NCI-H69 (cell line): ENCODE data around the gene KRT78.

Experiments used
- DNase-seq: peaks from one replicate; lab custom pipeline; 2025; lab: John Stamatoyannopoulos, UW

The KRT78 gene

DNA sequence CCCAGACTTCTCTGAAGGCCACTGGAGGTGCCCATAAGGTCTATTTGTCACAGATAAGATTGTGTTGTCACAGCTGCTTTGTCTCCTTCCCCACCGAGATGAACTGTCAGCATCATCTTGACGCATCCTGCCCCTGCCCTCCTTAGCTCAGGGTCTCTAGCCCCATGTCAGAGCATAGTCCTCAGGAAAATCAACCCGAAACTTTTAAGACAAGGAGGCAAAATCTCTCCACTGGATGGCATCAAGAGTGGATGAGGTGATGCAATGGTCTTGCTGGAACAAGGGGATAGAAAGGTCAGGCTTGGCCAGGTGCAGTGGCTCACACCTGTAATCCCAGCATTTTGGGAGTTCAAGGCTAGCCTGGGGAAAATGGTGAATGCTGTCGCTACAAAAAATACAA lies 22.8 kb downstream of the KRT78 start:
- no peak for DNase-seq

DNA sequence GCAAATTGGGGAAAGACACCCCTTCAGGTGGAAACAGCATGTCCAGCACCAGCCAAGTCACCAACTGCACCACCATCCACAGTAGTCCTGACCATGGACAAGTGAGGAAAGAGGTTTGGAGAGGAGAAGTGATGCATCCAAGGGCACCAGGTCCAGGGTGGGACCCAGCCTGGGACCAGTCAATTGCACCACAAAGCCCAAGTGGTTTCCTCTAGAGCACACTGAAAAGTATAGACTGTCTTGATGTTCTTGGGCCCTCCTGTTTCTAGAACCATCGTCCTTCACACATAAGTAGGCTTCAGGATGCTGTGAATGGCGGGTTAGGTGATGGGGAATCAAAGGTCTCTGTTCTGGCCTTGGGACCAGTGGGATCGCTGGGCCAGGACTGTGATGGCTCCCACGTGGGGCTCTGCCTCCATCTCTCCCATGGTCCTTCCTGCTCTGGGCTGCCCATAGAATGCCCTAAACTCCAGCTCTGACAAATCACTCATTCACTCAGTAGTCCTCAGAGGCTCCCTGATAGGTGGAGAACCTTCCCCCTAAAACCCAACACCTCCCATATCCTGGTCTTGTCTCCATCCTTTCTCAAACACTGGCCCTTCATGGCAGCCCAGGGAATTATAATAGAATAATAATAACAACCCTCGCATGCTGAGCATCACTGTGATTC lies 23.9 kb downstream of the KRT78 start:
- no peak for DNase-seq

- DNase-seq: no peak
These were observed 24.9 kb downstream of the KRT78 start for GRCh38 chr12:52823761-52824450.

DNA sequence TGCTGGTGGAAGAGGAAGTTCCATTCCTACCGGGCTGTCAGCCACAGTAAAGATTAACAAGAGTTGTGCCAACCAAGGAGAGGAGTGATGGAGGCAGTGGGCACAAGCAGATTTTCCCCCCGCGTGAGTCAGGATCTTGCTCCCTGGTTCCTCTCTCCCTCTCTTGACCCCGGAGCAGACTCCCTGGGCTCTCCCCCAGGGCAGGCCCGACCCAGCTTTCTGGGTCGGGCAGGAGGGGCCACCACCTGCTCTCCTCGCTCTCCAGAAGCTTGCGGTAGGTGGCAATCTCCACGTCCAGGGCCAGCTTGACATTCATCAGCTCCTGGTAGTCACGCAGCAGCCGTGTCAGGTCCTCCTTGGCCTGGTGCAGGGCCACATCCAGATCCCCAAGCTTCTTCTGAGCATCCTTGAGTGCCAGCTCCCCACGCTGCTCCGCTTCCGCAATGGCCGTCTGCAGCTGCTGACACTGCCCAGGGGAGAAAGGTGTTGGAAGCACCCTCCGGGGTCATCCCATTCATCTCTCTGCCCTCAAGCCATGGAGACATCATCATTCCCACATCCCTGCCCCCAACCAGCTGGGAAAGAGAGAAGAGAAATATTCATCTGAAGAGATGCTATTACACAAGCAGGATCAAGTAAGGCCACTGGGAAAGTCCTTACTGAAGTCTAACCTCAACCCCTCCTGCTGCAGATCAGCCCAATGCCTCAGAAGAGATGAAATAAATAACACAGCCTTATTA lies 25.9 kb downstream of the KRT78 start:
- no peak for DNase-seq

- no peak for DNase-seq
These were observed 26.8 kb downstream of the KRT78 start for GRCh38 chr12:52821826-52822660.

DNA sequence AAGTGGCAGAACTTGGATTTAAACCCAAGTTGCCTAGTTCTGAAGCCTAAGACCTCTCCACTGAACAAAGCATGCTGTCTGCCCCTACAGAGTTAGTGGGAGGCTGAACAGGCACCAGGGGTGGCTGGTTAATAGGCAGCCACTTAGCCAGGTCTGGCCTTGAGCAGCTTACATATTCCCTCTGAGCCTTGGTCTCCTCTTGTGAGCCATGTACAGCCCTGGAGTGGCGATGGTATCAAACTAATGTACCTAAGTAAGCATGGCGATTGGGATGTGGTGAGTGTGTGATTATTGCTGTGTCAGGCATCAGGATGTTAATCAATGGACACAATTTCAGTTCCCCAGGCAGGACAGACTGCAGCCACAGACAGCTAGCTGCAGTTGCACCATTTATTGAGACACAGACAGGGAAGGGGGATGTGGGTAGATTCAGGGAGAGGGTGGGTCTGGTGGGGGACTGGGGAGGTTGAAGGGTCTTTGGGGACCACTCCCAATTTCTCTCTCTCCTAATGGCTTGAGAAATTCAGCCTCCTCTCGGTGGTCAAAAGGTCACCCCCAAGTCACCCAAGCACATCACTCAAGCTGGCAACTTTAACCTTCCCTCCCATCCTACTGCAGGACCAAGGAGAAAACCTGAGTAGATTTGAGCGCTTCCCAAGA lies 27.6 kb downstream of the KRT78 start:
- DNase-seq: no peak

GRCh38 chr12:52820521-52820920 lies 28.3 kb downstream of the KRT78 start:
- no peak for DNase-seq

DNA sequence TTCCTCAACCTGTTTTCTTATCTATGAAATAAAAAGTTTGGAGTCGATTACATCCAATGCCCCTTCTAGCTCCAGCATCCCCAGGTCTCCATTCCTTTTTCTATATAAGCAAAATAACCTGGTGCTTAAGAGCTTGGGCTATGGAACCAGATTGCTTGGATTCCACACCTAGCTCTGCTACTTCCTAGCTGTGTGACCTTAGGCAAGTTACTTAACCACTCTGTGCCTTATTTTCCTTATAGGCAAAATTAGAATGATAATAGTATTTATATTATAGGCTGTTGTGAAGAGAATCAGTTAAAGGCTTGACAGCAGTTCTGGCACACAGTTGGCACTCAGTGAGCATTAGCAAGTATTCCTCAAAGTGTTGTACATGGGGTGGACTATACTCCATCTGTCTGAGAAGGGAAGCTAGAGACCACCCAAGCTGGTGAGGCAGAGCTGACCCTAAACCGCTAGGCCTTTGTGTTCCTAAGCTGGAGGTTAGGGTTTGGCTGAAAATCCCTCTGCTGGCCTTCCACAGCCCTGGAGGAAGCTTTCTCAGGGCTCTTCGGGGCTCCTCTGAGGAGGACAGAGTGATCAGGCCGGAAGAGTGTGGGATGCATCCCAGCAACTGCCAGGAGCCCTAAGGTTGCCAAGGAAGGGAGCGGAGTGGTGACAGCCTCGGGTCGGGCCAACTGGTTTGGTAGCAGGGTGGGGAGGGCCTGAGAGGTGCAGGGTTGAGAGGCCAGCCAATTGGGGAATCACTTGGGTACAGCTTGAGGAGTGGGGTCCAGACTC lies 28.9 kb downstream of the KRT78 start:
- DNase-seq: no peak

DNA sequence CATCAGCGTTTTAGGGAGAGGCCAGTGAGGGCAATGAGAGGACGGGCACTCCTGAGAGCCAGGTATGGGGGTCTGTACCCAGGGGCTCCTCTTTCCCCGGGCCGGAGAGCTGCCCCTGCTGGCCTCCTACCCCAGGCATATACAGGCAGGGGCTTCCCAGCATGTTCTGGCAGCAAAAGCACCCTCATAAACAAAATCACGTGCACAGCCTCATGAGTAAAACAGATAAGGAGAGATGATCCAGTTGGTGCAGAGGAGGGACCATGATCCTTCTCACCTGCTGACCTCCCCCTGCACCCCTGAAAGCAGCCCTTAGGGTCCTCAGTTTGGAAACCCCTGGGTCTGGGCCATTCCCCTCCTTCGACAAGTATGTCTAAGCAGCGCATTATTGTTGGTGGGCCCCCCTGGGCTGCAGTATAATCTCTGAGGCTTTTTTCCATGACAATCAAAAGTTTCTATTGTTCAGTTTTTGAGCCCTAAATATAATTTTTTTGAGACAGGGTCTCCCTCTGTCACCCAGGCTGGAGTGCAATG lies 29.8 kb downstream of the KRT78 start:
- DNase-seq: no peak

- peak; percentile 84 for DNase-seq
These were observed 30.4 kb downstream of the KRT78 start for GRCh38 chr12:52818388-52818787.

- no peak for DNase-seq
These were observed 31.0 kb downstream of the KRT78 start for GRCh38 chr12:52817699-52818238.

- no peak for DNase-seq
These were observed 31.6 kb downstream of the KRT78 start for GRCh38 chr12:52817003-52817698.

DNA sequence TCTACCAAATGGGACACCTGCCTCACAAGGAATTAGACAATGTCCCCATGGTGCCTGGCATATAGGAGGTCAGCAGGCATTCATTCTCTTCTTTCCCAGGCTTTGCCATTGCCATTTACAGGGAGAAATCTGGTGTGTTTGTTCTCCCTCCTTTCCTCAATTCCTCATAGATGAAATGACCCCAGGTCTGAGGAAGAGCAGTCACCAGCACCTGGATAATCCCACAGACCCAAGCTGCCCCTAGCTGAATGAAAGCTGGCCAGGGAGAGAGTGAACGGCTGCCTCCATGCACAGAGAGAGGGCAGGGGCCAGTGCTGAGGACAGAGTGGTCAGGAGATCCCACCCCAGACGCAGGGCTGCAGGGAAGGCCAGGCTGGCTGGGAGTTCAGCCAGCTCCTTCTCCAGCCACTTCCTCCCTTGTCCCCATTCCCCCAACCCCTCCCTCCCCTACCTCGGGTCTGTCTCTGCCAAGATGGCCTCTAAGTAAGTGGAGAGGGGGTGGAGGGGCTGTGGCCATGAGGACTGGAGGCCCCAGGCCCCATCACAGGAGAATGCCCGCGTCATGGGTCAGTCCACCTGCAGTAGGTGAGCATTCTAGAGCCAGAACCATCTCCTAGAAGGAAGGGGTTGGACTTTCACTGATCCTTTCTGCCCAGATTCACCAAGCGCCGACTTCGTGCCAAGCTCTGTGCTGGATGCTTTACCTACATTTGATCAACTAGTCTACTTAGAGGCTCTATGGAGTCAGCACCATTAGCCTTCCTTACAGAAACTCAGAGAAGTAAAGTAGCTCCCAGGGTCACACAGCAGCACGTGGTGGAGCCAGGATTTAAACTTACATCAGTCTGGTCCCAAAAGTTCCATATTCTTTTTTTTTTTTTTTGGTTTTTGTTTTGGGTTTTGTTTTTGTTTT lies 32.9 kb downstream of the KRT78 start:
- DNase-seq: no peak

- no peak for DNase-seq
These were observed 33.6 kb downstream of the KRT78 start for GRCh38 chr12:52815161-52815560.

DNA sequence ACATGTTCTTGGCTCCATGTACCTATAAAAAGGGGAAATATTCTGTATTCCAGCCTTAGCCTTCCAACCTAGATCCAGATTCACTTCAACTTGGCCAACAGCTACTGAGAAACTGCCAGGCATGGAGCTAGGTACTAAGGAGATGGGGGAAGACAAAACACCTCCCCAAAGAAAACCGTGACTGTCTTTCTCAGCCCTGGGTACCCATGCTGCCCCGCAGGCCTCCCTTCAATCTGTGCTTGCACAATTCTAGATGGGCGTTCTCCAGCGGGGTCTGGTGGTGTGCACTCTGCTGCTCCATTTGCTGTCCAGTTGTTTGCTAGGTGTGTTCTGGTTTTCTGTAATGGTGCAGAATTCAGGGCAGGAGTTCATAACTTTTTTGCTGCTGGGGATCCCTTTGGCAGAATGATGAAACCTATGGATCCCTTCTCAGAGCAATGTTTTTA lies 34.1 kb downstream of the KRT78 start:
- no peak for DNase-seq

DNA sequence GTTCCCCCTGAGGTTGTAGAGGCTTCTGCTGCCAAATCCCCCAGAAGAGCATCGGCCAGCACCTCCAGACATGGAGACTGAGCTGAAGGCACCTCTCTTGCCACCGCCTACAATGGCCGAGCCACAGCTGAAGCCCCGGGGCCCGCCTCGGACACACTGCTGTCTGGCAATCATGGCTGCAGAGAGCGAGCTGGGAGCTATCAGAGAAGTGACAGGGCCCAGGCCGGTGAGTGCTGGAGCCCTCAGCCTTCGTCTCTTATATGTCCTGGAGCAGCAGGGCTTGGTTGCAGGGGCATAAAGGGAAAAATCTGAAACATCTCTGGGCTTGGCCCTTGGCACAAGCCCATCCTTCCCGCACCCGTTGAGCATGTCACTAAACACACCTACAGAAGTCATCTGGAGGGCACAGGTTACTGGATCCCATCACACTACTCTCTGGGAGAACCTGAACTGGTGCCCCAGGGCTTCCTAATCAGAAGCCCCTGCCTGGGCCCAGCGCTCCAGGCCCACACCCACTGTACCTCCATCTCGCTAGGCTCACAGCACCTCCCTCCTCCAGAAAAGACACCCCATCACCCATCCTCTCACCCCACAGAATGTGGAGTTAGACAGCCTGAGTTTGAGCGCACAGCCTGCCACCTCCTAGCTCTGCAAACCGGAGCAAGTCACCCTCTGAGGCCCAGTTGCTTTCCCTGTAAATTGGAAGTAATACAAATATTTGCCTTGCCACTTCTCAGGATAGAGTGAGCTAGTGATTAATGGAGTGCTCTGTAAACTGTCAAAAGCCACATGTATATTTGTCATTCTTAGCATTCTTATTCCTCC lies 34.7 kb downstream of the KRT78 start, which contains the start of gene KRT4:
TSS of gene KRT4 (minus strand) at position 232 of the 825 bp plus-strand sequence. CDS start at position 174, 58 bp downstream.
- DNase-seq: peak; percentile 41

GRCh38 chr12:52813203-52813819 lies 35.5 kb downstream of the KRT78 start:
- DNase-seq: no peak
